ENCODE results near the gene VWC2. TPM values are rescaled to one million over a fixed set of nuclear protein-coding genes. Genes with fewer than 3 reads are reported as not detected.

Gene VWC2
- total and polyA plus RNA-seq, 2 of the 8 experiments (the other 6 are each of a cell fraction or from before 2014, with no cell fraction given) = 0.24 to 0.30 TPM

- TF ChIP-seq TBP (IDR thresholded peaks at IDR 0.05; ENCODE audit: low read depth, low read length) = no peak
- TF ChIP-seq SIRT6 (IDR thresholded peaks at IDR 0.05; ENCODE audit: low read length) = no peak
- TF ChIP-seq EGR1 (IDR thresholded peaks at IDR 0.05; ENCODE audit: borderline replicate concordance, low read depth, low read length) = no peak
Observed at GRCh38 chr7:49771427-49772176, 1.8 kb upstream of the VWC2 start (continued).

All from H1 (cell line).